ENCODE data around the gene ZNF740.
"Not testable (repeated sequence)": the region's sequence is repeated elsewhere in the genome, so short reads cannot be mapped to it uniquely, and the experiment has no call there.

Gene ZNF740

DNA sequence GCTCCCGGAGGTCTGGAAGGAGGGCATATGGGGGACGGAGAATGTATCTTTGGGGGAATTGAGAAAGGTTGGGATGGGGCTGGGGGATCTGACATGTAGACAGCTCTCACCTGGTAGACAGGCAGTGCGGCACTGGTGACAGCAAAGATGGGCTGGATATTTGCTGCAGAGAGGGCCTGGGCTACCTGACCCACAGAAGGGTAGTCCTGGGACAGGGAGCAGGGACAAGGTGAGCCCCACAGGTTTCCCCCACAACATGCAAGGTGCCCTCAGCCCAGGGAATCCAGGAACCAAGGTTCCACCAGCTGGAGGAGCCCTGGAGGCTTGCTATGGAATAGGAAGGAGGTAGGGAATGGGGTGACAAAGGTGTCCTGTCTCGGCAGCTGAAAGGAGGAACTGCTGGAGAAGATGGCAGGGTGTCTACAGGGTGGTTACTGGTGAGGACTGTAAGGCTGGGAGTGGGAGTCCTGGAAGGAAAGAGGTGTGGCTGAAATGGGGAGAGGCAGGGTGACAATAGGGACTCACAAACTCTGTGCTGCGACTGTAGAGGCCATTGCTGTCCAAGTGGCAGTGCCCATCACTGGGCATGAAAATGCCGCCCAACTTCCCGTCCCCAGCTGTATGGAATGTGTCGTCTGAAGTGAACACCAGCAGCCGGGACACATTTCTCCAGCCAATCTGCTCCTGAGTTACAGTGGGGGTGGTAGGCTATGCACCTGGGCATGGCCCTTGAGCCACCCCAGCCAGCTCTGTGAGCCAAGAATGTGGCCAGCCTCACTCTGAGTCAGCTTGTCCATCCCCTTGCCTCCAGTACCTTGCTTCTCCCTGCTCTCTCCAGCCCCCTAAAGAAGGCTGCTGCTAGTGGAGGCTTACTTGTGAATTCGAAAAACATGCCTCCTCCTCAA is 15.2 kb downstream of the ZNF740 start:
- DNase-seq: no peak

DNA sequence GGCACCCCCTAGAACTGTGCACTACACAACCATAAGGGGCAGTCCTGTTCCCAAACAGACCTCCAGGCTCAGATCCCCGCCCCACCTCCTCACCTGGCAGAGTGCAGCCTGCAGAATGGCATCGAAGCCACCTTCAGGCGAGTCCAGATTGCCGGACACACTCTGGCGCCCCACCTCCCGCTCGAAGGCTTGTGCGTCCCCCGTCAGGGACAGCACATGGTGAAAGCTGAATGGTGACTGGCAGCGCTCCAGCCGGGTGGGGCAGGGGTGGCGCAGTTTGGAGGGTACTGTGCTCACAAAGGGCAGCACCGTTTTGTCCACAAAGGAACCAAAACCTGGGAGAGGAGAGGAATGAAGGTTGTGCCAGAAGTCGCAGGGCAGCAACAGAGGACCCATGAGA is 16.0 kb downstream of the ZNF740 start:
- no peak for DNase-seq

DNA sequence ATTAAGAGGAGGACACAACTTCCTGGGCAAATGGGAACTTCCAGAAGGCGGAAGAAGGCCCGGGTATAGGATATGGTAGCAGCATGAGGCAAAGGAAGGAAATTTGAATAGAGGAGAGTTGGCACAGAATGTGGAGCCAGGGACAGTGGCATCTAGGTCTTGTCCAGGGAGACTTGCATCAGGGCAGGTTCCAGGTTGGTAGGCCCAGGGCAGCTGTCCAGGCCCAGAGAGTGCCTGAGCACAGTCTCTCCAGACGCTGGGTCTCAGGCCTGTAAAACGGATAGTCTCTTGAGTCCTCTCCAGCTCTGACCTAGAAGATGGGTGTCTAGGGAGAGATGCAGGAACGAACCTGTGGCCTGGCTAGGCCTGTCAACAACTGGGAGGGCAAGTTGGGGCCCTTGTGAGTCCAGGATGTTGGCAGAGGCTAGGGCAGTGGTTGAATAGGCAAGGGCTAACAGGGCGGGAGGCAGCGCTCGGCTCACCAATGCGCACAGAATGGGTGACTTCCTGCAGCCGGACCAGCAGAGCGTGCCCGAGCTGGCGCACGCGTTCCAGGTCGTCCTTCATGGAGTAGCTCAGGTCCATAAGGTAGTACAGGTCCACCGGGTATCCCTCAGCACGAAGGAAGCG is 16.6 kb downstream of the ZNF740 start:
- no peak for DNase-seq

DNA sequence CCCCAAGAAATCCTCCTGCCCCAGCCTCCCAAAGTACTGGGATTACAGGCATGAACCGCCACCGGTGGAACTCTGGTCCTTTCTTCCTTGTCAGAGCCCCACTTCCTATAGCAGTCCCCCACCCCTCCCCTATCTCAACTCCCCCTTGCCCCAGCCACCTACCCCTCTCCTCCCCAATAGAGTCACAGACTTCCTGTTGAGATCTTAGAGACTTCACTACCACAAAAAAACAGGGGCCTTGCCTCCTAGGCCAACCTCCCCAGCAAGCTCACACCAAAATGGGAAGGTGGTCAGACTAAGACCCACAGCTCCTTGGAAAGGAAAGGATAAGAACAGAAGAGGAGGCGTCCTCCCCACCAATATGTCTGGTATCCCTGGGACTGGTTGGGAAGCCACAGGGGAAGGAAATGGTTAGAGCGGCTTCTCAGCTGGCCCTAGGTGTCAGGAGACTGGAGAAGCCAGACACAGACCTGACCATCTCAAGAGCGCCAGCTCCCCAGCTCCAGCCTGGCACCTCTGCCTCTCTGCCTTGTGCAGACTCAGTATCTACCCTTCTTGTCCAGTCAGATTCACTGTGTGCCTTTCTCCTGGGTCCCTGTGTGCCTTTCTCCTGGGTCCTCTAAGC is 18.1 kb downstream of the ZNF740 start:
- DNase-seq: no peak

DNA sequence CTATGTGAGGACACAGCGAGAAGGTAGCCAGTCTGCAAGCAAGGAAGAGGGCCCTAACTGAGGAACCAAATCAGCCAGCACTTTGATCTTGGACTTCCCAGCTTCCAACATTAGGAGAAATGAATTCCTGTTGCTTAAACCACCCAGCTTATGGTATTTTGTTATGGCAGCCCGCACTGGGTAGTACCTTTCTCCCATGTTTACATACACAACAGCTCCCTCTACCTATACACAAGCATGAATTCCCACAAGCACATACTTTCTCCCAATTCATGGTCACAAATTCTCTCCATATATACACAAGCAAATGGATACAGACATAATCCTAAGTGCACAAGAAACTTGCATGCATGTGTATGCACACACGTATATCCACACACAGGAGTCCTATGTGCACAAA is 19.2 kb downstream of the ZNF740 start:
- DNase-seq: no peak

DNA sequence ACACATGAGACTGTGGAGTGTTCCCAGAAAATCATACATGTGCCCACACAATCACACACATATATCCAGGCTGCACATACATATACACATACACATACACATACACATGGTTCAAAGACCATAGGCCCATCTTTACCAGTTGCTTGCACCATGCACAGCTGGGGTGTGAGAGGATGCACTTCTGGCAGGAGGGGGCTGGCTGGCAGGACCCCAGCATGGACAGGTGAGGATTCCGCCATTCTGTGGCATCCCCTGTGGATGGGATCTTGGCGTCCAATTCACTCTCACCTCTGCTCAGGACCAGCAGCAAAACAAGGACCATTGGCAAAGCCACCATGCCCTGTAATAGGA is 19.6 kb downstream of the ZNF740 start:
- DNase-seq: no peak

DNA sequence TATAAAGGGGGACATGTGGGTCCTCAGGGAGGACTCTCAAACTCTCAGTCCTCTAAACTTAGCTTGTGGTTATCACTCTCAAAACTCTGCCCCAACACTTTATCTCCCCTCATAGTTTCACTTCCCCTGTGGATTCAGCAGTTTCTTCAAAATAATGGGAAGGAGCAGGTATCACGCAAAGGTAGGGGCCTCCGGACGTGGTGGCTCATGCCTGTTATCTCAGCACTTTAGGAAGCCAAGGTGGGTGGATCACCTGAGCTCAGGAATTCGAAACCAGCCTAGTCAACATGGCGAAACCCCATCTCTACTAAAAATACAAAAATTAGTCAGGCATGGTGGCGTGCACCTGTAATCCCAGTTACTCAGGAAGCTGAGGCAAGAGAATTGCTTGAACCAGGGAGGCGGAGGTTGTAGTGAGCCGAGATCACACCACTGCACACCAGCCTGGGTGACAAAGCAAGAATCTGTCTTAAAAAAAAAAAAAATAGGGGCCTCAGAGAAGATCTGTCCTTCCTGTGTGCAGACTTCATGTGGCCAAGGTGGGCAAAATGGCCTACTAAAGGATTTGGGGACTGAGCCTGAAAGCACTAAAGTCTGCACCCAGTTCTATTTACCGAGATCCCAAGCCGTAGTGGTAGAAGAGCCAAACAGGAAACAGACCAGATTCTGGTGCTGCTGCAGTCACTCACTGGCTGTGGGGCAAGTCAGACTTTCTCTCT is 20.1 kb downstream of the ZNF740 start:
- no peak for DNase-seq

DNA sequence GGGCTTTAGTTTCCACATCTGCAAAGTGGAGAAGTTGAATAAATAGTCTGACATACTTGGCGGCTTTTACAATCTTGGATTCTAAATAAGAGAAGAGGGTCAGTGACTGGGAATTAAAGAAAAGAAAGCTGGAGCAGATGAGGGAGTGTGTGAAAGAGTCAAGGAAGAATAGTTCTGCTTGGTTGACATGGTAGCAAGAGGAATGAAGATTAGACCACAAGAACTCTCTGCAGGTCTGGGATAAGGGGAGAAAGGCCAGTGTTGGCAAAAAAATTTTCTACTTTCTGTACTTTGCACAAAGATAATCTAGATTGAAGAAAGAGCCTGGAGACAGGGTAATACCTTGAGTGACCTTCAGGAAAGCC is 20.6 kb downstream of the ZNF740 start:
- DNase-seq: no peak

DNA sequence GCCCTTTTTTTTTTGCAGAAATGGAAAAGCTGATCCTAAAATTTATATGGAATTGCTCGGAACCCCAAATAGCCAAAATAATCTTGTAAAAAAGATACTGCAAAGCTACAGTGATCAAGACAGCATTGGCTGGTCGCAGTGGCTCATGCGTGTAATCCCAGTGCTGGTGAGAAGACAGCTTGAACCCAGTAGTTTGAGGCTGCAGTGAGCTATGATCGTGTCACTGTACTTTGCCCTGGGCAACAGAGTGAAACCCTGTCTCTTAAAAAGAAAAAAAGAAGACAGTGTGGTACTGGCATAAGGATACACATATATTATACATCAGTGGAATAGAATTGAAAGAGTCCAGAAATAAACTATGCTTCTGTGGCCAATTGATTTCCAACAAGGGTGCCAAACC is 21.1 kb downstream of the ZNF740 start:
- DNase-seq: no peak

DNA sequence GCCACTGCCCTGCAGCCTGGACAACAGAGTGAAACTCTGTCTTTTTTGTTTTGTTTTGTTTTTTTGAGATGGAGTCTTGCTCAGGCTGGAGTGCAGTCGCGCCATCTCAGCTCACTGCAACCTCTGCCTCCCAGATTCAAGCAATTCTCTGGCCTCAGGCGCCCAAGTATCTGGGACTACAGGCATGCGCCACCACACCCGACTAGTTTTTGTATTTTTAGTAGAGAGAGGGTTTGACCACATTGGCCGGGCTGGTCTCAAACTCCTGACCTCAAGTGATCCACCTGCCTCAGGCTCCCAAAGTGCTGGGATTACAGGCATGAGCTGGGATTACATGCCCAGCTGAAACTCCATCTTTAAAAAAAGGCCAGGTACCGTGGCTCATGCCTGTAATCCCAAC is 21.8 kb downstream of the ZNF740 start:
- DNase-seq: not testable (repeated sequence)

DNA sequence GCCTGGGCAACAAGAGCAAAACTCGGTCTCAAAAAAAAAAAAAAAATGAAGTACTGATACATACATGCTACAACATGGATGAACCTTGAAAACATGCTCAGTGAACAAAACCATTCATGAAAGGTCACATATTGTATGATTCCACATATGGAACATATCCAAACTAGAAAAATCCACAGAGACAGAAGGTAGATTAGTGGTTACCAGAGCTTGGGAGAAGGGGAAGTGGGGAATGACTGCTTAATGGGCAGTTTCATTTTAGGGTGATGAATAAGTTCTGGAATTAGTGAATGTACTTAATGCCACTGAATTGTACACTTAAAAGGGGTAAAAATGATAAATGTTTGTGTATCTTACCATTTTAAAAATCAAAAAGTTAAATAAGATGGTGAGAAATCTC is 23.8 kb downstream of the ZNF740 start:
- no peak for DNase-seq

DNA sequence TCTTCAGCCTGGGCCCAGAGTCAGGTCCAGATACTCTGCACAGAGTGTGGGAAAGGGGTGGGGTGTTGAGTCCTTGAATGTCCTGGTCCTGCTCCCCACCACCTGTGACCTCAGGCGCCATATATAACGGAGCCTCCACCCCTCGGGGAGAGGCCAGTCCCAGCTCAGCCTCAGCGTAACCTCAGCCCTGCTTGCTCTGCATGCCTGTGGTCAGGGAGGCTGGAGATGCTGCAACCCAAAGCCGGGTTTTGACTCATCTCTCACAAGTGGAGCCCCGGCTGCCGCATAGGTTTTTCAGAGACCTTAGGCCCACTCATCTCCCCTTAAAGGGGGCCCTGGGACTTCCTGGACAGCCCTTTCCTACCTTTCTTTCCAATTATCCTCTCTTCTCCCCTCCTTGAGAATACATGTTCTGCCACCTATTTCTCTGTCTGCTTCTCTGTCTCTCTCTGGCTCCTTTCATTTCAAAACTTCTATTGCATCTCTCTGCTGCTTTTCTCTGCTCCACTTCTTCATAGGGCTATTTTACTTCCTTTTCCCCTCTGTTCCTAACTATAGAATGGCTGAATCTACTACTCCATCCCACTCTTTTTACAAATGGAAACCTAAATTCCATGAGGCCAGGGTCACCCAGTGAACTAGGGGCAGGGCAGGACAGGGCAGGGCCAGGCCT is 25.4 kb downstream of the ZNF740 start:
- peak; percentile 70 for DNase-seq

DNA sequence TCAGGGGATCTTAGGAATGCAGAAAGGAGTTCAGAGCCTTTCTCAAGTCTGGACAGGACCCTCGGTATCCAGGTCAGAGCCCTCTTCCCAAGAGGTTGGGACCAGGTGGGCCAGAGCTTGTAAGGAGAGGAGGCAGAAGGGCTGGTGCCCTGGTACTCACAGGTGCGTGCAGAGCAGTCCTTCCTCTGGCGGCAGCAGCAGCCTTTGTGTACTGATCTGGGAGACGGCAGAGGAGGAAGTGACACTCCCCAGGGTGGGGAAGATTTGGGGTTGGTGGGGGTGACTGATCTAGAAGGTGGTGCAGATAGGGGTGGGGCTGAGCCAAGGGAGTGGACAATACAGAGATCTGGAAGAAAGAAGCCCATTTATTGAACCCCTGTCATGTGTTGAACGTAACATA is 26.5 kb downstream of the ZNF740 start, which contains the start of gene ITGB7:
ITGB7 (minus strand) TSS at position 210 of the 400 bp plus-strand sequence. CDS start 6,808 bp downstream, outside the sequence.
- peak; percentile 67 for DNase-seq

DNA sequence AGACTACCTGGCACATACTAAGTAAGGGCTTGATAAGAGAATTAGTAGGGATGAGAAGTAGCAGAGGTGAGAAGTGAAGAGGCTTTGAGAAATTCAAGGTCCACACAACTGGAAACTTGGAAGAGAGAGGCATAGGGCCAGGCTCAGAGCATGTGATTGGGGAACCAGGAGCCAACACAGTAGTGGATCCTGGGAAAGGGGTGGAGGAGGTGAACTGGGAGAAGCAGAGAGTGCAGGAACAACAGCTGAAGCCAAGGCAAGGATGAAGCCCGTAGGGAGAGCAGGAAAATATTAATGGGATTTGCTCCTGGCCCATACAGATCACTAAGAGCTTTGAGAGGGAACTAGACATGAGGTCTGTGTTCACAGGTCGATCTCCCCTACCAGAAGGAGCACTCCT is 27.9 kb downstream of the ZNF740 start:
- DNase-seq: no peak

DNA sequence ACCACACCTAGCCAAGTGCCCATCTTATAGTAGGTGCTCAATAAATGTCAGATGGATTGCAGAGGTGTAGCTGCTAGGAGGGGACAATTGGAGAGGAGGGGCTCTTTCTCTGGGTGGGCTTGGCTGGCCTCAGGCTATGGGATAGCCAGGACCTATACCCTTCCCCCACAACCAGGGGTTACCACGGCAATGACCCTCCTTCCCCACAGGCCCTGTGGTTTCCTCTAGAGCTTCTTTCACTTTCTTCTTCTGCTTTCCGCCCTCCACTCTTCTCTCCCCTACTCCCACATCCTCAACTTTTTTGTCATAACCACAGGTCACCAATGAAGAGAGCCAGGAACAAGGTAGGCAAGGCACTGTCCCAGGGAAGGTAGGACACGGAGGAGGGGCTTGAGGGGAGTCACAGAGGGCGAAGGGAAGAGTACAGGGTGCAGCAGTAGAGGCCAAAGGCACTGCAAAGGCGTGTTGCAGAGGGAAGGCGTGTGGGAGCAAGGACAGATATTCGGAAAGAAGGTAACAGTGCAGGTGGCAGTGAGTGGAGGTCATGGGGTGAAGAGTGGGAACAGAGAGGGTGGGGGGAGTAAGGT is 28.4 kb downstream of the ZNF740 start:
- DNase-seq: peak; percentile 35

DNA sequence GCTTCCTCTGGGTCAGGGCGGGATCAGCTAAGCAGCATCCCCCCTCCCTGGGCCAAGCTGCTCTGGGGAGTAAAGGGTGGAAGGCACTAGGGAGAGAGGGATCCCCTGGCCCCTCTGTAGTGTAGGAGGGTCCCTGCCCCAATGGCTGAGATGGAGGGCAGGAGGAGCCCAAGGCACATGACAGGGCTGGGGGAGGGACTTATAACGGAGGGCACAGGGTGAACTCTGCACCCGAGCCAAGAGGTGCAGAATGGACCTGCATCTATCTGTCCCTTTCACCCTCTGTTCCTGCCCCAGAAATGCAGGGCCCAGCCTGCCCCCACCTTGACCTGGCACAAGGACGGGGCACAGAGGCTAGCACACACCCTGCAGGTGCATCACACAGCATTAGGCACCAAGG is 30.3 kb downstream of the ZNF740 start:
- DNase-seq: no peak

DNA sequence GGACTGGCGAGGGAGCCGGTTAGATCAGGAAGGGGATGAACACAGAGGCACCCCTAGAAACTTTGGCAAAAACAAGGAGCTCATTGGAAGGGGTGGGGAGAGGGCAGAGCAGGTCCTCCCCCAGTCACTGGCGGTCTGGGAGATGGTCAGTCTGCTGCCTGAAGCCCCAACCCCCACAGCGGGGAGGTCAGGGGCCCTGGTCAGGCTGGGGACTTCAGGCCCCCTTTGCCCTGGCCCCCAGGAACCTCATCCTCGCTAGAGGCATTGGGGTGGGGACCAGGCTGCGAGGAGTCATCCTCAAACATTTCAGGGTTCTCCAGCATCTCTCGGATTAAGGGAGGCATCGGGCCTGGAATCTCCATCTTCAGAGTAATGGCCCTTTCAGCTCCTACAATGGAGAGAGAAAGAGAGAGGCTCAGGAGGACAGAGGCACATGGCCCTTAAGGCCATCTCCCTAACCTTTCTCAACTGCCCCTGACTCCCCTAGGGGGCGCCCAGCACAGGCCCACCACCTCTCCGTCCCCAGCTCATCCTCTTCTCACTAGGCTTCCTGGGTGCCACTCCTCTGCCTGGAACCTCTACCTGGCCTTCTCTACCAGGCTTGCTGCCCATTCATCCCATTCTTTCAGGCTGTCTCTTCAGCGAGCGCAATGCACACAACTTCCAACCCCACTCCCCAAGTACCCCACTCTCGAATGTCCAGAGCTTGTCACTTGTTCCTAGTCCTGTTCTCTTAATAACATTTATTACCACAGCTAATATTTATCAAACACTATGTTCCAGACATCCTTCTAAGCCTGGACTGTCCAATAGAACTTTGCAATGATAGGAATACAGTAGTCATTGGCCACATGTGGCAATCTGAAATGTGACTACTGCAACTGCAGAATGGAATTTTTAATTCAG is 31.2 kb downstream of the ZNF740 start:
- no peak for DNase-seq

DNA sequence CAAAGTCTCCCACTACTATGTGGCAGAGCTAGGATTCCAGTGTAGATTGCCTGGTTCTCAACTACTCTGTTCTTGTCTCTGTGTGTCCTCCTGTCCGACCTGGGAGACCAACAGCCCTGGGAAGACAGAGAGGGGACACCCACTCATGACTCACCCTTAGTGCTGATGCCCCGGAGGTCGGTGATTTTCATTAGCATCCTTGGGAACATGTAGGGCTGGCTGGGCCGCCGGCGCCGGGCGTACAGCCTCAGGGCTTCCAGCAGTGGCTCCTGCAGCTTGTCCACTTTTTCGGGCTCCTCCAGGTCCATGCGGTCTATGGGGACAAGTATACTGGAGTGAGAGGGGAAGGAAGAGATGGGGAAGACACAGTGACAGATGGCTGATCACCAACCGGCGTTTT is 32.4 kb downstream of the ZNF740 start:
- DNase-seq: no peak

DNA sequence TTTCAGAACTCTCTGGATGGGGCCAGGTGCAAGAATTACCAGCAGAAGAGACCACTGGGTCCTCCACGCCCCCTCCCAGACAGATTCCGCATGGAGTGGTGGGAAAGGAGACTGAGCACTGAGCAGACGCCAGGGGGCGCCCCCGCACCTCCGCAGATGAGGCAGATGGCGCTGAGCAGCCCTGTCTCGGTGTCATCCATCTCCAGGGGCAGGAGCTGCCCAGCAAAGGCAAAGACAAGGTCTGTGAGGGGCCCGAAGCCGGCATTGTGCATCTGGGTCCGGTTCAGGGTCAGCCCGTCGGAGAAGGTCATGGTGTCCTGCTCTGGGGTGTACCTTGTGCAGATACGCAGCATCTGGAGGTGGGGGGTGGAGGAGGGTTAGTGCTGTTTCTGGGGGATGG is 32.8 kb downstream of the ZNF740 start:
- DNase-seq: peak; percentile 74

DNA sequence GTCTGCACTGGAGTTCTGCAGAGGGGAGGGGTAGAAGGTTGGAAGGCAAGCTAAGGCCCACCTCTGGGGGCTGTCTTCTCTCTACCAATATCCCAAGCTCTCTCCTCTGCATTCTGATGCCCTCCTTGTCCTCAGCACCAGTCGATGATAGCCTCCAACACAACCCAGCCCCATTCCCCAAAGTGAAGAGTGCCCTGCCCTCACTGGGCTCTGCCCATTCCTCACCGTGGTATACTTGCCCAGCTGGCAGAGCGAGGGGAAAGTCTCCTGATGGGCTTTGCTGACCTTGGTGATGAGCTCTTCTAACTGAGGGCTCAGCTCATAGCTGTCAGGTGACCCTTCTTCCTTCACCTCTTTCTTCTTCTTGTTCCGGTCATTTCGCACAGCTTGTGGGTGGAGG is 33.7 kb downstream of the ZNF740 start:
- no peak for DNase-seq

DNA sequence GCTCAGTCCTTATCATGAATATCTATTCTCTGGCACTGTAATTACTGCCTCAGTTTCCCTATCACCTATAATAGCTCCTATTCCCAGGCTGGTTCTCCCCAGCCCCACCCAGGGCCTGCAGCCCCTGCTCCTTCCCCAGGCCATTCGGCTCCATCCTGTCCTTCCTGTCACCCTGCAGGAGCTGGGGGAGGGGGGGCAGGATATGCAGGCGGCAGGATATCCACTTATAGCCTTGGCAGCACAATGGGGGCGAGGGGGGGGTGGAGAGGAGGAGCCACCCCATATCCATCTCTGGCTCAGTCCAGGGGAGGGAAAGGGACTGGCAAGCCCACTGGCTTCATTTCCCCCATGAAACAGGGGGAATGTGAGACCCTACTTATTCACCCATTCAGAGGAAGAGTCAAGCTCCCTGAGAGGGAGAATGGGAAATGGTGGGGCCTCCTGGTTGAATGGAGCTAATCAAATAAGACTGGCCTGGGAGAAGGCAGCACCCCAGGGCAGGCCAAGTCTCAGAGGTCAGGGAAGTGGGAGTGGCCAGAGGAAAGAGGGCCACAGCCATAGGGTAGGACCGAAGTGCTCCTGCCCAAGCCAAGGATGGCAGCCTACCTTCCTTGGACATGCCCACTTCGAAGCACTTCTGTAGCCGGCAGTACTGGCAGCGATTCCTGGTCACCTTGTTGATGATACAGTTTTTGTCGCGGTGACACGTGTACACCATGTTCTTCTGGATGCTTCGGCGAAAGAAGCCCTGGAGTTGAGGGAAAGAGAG is 34.3 kb downstream of the ZNF740 start:
- no peak for DNase-seq

Data from NK-92 treated with Interleukin-12 subunit alpha and Interleukin-12 subunit beta, amount 100 ng/mL, for 24 hours (cell line).